NCI-H146 treated with DMSO at 0.1 percent for 48 hours (cell line): ENCODE results near the gene COIL.
A peak's percentile ranks its signal among the peaks of the same experiment; 100 is the strongest.
"Not testable (repeated sequence)": the region's sequence is repeated elsewhere in the genome, so short reads cannot be mapped to it uniquely, and the experiment has no call there.

Experiments
- DNase-seq: peaks from one replicate; lab custom pipeline; 2025; ENCODE audit not compliant: unreplicated experiment; lab: John Stamatoyannopoulos, UW

Gene COIL

DNA sequence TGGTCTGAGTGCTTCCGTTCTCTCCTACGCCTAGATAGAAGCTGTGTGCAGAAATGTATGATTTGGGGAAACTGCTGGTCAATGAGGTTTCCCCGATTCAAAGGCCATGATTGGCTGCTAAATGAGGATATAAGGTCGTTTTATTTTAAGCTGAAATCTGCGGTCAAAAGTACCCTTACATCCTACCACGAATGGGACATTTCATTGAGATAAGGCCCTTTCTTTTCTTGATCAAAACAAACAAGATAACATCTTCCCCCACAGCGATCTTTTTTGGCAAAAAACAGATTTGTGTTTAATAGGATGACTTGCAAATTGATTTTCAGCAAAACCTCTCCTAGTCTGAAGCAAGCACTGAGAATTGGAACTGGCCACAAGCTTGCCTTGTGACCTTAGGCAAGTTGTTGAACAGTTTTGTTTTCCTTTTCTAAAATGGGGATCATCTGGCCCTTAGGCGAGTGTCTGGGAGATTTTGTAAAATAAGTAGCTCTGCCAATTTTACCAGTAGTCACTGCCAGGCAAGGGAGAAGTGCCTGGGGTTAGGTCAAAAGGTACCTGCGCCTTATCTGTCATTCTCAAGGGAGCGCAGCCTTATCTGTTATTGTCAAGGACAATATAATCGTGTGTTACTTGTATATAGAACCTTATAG lies 17.7 kb upstream of the COIL start:
- DNase-seq = no peak

DNA sequence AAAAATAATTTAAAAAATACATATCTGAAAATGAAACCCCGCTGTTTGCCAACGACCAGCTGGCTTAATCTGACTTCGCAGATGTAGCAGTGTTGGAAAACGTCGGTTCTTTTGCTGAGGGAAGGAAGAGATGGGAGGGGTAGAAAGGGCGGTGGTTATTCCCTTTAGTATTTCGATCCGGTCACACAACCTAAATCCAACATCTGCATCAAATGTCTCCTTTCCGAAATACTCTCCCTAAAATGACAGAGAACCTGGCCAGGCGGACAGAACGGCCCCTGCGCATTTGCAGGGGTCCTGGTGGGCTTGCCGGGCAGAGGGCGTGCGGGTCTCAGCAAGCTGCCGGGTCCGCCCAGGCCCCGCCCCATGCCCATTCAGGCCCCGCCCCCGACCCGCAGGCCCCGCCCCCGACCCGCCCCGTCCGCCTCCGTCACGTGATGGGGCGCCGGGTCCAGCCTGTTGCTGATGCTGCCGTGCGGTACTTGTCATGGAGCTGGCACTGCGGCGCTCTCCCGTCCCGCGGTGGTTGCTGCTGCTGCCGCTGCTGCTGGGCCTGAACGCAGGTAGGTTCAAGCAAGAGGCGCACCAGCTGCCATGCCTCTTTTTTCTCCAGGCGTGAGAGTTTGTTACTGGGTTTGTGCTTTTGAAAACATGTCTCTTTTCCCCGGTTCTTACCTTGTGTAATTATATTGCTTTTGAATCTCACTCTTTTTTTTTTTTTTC lies 17.0 kb upstream of the COIL start, which contains the start of gene SCPEP1:
Gene SCPEP1 (plus strand): TSS at position 459 of the 723 bp plus-strand sequence. CDS start 29 bp downstream, at position 488.
- DNase-seq = peak; percentile 72

DNA sequence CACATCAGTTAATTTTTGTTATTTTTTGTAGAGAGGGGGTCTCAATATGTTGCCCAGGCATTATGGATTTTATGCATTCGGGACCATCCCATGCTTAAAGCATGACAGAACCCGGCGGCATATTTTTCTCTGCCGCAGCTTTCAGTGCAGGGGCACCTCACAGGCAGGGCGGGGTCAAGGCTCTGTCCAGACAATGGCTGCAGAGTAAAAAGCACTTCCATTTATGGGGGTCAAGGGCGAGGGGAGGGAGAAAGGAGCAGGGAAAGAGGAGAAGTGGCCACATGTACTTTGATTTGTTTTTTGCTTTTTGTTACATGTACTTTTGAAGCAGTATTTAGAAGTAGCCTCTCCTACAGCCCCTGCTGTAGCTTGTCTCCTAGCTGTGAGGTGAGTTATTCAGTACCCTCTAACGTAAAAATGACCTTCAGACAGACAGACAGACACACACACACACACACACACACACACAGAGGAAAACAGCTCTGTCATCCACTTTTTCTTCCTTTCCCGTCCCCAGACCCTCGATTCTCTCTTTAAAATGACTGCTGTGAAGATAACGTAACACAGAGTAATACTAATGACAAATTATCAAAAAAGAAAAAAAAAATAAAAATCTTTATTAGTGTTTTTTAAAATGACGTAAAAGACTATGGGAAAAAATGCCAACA lies 16.2 kb upstream of the COIL start:
- DNase-seq = no peak

DNA sequence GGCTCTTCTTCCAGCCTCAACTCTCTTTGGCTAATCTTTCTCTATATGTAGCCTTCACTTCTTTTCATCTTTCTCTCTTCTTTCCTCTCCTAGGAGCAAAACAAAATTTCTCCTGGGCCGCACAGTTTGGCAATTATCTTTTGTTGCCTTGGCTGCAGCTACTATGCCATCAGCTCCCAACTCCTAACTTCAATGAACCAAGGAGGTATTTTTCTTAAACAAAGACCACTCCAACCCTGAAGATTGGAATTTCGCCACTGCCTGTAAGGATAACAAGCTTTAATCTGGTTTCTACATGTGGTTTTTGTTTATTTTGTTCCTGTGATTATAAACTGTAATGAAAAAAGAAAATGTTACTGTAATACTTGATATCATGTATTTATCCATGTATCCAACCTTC lies 14.8 kb upstream of the COIL start:
- no peak for DNase-seq

DNA sequence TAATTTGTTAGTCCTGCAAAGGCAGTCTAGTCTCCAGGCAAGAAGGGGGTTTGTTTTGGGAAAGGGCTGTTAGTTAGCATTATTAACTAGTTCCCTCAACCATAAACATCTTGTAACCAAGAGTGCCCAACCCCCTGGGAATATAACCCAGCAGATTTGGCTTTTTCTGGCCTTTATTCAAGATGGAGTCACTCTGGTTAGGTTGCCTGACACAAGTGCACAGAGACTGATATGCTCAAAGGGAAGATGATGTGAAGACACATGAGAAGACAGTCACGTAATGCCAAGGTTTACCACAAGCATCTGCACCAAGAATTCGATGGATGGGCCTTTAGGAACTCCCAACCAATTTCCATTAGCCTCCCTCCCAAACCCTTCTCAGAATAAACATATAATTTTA lies 13.2 kb upstream of the COIL start:
- DNase-seq = no peak

DNA sequence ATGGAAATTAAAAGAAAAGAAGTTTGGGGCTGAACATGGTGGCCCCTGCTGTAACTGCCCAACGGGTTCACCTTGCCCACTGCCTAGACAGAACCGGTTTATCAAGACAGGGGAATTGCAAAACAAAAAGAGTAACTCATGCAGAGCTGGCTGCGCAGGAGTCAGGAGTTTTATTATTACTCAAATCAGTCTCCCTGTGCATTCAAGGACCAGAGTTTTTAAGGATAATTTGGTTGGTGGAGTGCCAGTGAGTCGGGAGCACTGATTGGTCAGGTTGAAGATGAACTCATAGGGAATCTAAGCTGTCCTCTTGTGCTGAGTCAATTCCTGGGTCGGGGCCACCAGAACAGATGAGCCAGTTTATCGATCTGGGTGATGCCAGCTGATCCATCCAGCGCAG lies 12.7 kb upstream of the COIL start:
- DNase-seq = no peak

DNA sequence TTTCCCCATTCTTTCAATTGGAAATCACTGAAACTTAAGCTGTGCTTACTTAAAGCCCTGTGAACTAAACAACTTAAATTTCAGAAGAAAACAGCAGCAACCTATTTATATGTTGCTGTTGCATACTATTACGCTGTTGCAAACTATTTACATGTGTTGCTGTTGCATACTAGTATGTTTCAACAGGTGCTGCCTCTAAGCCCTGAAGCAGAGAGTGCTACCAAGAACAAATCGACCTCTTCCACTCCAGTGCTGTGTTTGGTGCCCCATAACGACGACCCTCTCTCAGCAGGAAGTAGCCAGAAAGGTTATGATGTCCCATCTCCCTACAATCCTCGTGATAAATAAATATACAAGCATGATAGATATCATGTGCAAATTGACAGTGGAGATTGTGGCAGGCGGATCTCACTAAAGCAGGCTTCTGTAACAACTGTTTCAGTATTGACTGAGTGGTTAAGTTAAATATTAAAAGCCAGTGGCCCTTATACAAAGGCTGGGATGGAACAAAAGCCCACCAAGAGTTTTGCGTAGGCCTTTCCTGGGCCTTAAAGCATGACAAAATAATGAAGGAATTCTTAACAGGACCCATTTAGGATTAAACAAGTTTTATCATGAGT lies 11.4 kb upstream of the COIL start:
- no peak for DNase-seq

DNA sequence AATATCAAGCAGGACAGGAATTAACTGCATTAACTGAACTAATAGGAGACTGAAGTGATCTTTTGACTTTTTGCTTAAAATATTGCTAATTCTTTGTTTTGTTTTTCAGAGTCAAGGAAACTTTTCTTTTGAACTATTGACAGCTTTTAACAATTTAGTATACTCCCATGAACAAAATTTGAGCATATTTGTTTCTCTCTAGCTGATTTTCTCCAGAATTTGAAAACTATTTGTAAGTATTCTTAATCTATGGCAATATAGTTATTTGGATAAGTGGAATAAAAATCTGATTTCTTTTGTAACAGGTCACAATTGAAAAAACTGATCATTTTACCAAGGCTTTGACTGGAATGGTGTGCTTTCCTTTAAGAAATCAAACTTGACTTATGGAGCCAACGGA lies 10.1 kb upstream of the COIL start:
- no peak for DNase-seq

DNA sequence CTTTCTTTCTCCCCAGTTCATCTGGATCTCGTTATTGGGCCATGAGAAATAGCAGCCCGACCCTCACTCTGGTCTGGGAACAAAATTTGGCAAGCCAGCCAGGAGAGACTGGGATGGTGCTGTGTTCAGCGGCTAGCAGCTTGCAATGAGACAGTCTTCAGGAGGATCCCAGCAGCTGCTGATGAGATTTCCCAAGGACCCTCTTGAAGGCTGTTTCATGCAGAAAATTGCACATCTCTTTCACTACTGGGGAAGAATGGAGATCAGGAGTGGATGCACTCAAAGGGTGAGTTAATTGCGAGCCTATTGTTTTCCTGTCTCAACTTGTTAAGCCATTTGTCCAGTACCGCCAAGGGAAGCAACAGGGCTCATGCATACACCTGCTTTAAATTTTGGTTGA lies 5.5 kb upstream of the COIL start:
- peak; percentile 64 for DNase-seq

DNA sequence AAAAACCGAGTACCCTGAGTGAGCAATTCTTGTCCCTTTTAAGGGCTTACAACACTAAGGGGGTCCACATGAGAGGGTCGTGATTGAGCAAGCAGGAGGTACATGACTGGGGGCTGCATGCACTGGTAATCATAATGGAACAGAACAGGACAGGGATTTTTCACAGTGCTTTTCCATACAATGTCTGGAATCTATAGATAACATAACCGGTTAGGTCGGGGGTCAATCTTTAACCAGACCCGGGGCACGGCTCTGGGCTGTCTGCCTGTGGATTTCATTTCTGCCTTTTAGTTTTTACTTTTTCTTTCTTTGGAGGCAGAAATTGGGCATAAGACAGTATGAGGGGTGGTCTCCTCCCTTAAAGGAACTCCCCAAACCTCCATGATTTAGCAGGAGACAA lies 4.8 kb upstream of the COIL start:
- not testable (repeated sequence) for DNase-seq

DNA sequence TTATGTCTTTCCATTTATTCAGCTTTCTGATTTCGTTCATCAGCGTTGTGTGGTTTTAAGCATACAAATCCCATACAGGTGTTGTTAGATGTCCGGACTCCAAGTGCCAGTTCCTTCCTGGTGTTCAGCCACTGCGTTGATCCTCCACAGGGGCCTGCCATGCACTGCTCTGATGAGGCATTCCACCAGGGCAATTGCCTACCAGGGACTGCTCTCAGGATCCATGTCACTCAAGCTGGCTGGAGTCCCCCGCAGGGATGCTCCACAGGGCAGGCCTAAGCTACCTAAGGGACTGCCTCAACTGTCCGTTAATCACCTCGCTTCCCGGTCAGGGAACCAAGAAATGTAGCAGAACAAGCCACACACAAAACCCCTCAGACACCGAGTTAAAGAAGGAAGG lies 4.4 kb upstream of the COIL start:
- DNase-seq = not testable (repeated sequence)

DNA sequence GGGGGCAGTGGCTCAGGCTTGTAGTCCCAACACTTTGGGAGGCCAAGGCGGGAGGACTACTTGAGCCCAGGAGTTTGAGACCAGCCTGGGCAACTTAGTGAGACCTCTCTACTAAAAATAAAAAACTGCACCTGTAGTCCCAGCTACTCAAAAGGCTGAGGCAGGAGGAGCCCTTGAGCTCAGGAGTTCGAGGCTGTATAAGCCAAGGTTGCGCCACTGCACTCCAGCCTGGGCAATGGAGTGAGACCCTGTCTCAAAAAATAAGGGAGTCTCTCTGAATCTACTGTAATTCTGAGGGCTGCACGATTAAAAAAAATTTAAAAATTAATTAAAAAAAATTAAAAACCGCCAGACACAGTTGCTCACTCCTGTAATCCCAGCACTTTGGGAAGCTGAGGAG lies 3.9 kb downstream of the COIL start:
- DNase-seq = no peak

DNA sequence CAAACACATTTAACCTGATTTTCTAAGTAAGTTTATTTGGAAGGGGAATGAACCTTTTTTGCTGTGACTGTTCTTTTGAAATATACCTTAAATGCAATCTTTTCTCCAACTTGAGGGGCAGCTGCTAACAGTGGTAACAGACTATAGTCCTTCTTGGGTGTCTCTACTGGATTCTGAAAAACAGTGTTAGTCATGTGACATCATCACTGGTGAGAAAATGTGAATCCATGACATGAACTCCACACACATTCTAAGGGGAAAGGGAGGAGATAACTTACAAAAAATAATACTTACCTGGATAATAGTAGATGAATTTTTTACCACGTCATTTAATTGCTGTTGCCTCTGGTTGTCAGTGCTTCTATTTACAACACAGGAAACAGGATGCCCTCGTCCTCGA lies 11.3 kb downstream of the COIL start:
- DNase-seq = no peak

DNA sequence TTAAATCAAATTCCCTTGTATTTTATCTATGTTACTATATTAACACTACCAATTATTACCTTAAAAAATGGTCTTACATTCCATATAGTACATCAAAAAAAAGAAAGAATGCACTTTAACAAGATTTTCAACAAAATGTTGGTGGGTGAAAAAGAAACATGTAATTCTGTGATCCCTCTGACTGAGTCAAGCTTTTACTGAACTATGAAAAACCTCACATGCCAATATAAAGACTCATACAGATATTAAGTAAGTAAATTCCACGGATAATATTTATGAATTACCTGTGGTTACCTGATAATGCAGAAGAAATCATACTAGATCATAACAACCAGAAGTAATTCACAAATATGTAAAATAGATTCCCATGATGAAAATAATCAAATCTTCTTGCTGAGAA lies 12.4 kb downstream of the COIL start:
- DNase-seq = no peak

DNA sequence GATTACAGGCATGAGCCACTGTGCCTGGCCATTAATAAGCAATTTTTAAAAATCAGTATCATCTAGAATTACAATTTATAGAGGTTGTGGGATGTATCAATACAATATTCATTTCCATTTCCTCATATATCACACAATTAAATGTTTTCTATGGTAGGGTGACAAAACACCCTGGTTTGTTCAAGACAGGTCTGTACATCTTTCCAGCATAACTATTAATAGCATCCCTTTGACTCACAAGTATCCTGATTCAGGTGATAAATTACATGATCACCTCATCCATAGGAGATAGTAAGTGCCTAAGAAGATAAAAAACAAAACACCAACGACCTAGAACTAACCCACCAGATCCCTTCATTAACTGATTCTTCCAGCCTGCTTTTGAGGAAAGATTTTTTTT lies 13.1 kb downstream of the COIL start:
- no peak for DNase-seq

DNA sequence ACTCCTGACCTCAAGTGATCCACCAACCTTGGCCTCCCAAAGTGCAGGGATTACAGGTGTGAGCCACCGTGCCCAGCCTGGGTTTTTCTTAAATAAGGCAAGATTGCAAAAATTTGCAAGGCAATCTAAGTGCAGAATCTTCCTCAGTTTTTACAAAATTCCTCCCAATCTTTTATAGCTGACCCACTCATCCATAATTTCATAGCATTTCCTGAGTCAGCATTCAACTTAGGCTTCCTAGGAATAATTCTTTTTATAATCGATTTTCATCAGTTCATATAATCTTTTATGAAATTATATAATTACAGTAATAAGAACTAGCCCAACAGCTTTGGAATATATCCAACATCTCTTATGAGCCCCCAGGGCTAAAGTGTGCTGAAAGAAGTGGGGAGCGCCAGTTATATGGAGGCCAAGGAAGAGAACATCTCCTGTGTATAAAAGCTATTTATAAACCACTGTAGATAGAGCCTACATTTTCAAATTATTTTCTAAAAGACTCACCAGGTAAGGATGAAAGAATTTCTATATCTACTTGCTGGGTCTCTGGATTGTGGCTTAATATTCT lies 14.8 kb downstream of the COIL start:
- no peak for DNase-seq

DNA sequence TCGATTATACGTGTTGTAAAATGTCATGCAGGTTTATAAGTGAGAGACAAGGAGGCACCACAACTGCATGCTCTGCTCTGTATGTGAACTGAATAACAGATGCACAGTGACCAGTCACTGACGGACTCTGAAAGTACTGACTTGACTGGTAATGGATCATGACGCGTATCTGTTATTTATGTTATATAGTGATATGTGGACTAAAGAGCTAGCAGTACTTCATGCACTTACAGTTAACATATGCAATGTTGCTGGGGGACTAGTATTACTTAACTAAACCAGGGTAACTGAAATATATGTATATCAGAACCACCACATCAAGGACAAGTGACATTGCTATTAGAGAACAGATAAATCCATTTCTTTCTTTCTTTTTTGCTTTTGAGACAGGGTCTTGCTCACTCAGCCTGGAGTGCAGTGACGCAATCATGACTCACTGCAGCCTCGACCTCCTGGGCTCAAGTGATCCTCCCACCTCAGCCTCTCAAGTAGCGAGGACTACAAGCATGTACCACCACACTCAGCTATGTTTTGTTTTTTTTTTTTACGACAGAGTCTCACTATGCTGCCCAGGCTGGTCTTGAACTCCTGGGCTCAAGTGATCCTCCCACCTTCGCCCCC lies 17.2 kb downstream of the COIL start:
- no peak for DNase-seq

DNA sequence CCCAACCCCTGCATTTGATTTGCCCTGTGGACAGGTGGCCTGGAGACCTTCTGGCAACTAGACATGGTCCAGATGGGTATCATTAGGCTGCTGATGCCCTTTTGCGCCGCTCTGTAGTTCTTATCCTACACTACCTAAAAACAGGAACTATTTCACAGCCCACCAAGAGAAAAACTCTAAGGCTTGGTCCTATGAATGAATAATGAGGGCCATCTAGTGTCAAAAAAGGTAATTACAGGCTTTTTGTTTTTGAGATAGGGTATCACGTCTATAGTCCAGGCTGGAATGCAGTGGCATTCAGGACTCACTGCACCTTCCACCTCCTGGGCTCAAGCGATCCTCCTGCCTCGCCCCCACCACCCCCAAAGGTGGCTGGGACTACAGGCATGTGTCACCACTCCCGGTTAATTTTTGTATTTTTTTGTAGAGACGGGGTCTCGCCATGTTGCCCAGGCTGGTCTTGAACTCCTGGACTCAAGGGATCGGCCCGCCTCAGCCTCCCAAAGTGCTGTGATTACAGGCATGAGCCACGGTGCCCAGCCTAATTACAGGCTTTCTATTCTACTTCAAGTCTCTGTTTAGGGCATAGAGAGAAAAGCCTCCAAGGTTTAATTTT lies 20.9 kb downstream of the COIL start:
- DNase-seq = peak; percentile 34

DNA sequence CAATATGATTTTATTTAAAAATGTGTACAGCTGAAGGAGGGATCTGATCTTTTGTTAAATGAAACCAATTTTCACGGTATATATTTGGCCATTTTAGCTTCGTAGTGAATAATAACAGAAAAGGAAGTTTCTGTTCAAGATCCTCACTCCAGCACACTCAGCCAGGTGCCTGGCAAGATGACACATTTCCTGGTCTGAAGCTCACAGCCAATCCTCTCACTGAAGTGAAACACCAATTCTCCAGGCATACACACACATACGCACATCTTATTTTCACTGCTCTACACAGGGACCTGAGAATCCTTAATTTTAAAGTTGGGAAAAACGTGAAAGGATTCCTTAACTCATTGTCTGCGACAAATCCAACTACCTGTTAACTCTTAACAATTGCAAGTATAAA lies 22.6 kb downstream of the COIL start:
- not testable (repeated sequence) for DNase-seq

DNA sequence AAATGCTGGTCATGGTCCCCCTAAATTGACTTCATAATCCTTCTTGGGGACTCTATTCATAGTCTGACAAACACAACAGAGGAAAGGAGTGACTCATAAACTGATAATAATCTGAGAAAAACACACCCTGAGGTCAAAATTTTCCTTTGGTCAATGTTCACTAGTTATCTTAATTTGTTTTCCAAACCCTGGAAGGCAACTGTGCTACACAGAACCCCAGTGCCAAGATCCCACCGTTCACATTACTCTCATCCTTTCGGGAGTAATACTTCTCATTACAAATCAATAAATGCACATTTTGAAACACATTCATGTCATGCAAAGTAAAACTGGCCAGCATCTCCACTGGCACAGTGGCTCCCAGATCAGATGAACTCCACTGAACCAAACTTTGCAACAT lies 23.2 kb downstream of the COIL start:
- no peak for DNase-seq
